Lower leg skin (tissue), 3 donors: ENCODE measurements around the gene TNIP3.
"Not testable (repeated sequence)": the region's sequence is repeated elsewhere in the genome, so short reads cannot be mapped to it uniquely, and the experiment has no call there.

Experiments
- POLR2A ChIP-seq, 2 donors: fragments of 450-650 bp; IDR thresholded peaks; one replicate each; pipeline ENCODE4 v1.6.1; 2016 to 2017; ENCODE audit warnings: antibody characterized with exemption in 2 of 2, mild to moderate bottlenecking in 1 of 2, moderate library complexity in 1 of 2
- TF ChIP-seq, protein P1 (sequence below), 3 donors: fragments of 450-650 bp; IDR thresholded peaks; one replicate each; pipeline ENCODE4 v1.5.1; 2016; ENCODE audit warnings: antibody characterized with exemption in 3 of 3, mild to moderate bottlenecking in 3 of 3, moderate library complexity in 2 of 3

DNA sequence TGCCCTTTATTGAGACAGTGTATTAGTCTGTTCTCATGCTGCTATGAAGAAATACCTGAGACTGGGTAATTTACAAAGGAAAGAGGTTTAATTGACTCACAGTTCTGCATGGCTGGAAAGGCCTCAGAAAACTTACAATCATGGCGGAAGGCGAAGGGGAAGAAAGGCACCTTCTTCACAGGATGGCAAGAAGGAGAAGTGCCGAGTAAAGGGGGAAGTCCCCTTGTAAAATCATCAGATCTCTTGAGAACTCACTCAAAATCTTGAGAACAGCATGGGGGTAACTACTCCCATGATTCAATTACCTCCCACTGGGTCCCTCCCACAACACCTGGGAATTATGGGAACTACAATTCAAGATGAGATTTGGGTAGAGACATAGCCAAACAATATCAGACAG, 41.7 kb upstream of the TNIP3 start:
- TF ChIP-seq, protein P1, sequence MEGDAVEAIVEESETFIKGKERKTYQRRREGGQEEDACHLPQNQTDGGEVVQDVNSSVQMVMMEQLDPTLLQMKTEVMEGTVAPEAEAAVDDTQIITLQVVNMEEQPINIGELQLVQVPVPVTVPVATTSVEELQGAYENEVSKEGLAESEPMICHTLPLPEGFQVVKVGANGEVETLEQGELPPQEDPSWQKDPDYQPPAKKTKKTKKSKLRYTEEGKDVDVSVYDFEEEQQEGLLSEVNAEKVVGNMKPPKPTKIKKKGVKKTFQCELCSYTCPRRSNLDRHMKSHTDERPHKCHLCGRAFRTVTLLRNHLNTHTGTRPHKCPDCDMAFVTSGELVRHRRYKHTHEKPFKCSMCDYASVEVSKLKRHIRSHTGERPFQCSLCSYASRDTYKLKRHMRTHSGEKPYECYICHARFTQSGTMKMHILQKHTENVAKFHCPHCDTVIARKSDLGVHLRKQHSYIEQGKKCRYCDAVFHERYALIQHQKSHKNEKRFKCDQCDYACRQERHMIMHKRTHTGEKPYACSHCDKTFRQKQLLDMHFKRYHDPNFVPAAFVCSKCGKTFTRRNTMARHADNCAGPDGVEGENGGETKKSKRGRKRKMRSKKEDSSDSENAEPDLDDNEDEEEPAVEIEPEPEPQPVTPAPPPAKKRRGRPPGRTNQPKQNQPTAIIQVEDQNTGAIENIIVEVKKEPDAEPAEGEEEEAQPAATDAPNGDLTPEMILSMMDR (IDR thresholded peaks at IDR 0.05): not testable (repeated sequence)
- TF ChIP-seq POLR2A (IDR thresholded peaks at IDR 0.05): not testable (repeated sequence)
